Stimulated activated CD4-positive, alpha-beta T cell treated with anti-CD3 and anti-CD28 coated beads, Interleukin-1b, Interleukin-23, amount 100 ng/mL, for 4 hours (primary cell): Measurements from ENCODE around the gene ITGB5.
"Not testable (repeated sequence)": the region's sequence is repeated elsewhere in the genome, so short reads cannot be mapped to it uniquely, and the experiment has no call there.

Source experiments
- DNase-seq, 2 donors: peaks; one replicate each; pipeline ENCODE4 v3.0.0-alpha.2; 2020; ENCODE audit warnings: low read depth in 2 of 2

The ITGB5 gene

GRCh38 chr3:124812291-124813265 lies 74.6 kb downstream of the ITGB5 start:
- no peak for DNase-seq

GRCh38 chr3:124811436-124811835 lies 75.7 kb downstream of the ITGB5 start:
- no peak for DNase-seq

GRCh38 chr3:124810970-124811369 lies 76.2 kb downstream of the ITGB5 start:
- no peak for DNase-seq

DNA sequence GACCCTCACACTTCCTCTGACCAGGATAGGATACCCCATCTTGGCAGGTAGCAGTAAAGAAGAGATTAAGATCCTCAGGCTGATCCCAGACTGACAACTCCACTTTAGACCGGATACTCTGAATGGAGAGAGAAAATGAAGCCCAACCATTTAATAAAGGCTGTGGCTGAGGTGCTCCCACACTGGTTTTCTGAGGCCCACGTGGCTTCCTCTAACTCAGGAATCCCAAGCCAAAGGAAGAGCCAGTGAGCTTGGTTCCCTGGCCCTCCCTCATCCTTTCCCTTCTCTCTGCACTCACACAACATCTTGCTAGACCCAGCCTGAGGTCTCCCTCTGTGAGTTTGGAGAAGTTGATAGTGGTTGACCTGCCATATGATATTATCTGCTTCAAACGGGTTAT lies 78.1 kb downstream of the ITGB5 start:
- DNase-seq: no peak

DNA sequence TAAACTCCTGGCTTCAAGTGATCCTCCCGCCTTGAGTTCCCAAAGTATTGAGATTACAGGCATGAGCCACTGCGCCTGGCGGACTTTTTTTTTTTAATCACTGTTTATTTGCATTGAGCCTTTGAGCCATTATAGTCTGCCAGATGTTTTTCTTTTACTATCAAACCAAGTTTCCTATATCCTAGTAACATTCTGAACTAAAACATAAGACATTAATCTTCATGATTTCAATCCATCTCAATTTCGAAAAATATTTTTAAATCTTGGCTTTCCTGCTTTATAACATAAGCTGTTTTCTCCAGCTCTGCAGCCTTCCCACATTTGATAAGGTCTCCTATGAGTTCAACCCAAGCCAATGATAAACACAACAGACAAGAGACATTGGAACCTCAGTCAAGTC lies 81.5 kb downstream of the ITGB5 start:
- no peak for DNase-seq

DNA sequence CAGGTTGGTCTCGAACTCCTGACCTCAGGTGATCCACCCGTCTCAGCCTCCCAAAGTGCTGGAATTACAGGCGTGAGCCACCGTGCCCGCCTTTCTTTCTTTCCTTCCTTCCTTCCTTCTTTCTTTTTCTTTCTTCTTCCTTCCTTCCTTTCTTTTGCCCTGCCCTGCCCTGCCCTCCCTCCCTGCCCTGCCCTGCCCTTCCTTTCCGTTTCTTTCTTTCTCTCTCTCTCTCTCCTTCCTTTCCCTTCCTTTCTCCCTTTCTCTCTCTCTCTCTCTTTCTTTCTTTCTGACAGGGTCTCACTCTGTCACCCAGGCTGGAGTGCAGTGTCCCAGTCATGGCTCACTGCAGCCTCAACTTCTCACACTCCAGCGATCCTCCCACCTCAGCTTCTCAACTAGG lies 82.3 kb downstream of the ITGB5 start:
- DNase-seq: no peak

GRCh38 chr3:124802702-124803101 lies 84.5 kb downstream of the ITGB5 start:
- DNase-seq: no peak

DNA sequence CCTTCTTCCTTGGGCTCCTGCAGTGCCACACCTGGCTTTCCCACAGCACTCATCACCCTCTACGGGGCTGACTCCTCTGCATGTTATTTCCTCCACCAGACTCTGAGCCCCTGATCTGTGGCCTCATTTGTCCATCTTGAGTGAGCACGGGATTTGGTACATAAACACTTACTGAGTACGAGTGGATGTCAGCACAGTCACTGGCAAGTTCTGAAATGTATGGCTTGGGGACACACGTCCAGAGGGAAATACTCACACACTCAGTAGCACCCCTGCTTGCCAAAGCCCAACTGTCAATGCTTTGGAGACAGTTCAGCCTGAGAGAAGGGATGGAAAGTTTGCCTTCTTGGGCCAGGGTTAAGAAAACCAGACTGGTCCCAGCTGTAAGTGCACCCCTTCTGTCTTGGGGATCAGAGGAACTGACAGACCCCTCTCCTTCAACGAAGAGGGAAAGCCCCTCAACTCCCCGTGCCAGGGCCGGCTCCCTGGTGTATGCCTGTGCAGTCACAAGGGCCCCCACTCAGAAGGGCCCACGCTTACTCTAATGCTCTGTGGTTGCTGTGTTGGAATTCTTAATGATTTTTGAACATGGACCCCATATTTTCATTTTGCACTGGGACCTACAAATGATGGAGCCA lies 85.0 kb downstream of the ITGB5 start:
- no peak for DNase-seq

GRCh38 chr3:124800511-124801258 lies 86.5 kb downstream of the ITGB5 start:
- DNase-seq: no peak

GRCh38 chr3:124800076-124800475 lies 87.1 kb downstream of the ITGB5 start:
- no peak for DNase-seq

- DNase-seq: no peak
Observed at GRCh38 chr3:124799676-124800075, 87.5 kb downstream of the ITGB5 start.

DNA sequence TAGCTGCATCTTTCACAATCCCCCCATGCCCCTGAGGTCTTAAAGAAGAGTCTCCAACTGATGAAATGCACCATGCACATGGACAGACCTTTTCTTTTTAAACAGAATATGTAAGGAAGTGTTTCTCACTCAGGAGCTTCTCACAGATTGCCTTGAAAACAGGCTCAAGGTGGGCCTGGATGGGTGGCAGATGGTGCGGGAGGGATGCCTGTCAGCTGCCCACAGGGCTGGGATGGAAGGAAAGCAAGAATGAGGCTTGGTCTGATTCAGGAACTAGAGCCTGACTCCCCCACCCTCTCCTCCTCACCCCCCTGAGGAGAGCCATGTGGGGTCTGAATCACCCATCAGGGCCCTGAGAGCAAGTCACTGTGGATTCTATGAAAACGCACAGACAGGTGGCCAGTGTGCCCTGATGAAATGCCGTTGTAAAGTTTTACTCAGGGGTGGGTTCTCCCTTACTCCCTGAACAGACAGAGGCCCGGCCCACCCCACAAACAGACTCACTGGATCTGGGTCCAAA lies 89.7 kb downstream of the ITGB5 start:
- no peak for DNase-seq

DNA sequence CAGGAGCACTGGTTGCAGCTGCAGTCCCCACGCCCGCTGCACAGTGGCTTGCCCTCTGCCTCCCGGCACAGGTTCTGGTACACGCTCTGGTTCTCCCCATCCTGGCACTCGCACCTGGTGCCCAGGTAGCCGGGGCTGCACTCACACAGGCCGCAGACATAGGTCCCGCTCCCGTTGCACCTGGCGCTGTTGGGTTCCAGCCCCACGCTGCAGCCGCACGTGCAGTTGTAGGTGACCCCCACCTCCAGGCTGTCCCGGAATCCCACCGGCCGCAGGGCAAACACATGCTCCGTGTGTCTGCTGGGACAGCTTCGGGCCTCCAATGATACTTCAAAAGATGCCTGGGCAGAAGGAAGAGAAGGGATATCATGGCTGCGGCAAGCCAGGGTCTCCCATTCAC lies 90.7 kb downstream of the ITGB5 start:
- DNase-seq: no peak

DNA sequence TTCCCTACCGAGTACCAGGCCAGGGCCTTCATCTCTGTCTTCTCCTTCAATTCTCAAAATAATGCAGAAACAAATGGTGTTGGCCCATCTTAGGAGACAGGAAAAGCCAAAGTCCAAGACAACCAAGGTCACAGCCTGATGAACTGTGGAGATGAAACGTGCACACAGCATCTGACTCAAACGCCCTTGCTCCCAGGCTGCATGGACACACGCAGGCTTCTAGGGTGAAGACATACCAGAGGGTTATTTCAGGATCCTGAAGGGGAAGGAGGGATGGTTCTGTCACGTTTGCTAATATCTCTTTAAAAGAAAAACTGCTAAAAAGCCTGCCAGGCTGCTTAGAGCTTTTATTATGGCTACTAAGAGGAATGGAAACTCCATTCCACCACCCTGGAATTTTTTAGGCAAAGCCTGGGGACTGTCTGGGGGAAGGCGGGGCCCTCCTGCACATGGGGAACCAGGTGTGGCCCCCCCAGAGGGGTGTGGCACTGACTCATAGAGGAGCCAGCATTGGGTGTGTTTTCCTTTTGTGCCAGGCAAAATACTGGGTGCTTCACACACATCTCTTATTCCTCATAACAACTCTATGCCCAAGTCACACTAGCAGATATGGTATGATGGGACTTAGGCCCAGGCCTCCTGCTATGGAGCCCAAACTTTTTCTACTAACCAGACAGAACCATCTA lies 94.0 kb downstream of the ITGB5 start:
- DNase-seq: no peak

- DNase-seq: no peak
Observed at GRCh38 chr3:124792341-124793040, 94.7 kb downstream of the ITGB5 start.

DNA sequence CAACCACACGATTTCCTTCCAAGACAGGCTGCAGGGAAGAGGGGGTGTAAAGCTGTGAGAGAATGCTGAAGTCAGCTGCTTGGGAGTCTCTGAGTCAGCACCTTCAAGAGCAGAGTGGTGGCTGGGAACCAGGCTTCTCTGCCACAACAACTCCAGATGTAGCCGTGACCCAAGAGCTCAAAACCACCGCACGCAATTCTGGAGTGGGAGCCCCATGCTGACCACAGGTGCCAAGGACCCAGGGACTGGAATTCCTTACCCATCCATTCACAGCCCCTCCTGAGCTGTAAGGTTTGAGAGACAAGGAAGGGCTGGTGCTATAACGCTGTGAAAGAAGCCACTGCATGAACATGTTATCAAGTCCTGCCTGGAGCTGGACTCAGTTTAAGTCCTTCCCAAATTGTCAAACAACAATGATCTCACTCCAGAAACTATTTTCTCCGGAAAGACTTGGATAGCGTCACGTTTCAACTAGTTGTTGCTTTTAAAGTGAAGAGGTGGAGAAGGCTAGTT lies 95.5 kb downstream of the ITGB5 start:
- no peak for DNase-seq

GRCh38 chr3:124791142-124791541 lies 96.0 kb downstream of the ITGB5 start:
- DNase-seq: no peak

- not testable (repeated sequence) for DNase-seq
Observed at GRCh38 chr3:124789103-124789502, 98.1 kb downstream of the ITGB5 start.

GRCh38 chr3:124788254-124788745 lies 98.9 kb downstream of the ITGB5 start:
- no peak for DNase-seq

DNA sequence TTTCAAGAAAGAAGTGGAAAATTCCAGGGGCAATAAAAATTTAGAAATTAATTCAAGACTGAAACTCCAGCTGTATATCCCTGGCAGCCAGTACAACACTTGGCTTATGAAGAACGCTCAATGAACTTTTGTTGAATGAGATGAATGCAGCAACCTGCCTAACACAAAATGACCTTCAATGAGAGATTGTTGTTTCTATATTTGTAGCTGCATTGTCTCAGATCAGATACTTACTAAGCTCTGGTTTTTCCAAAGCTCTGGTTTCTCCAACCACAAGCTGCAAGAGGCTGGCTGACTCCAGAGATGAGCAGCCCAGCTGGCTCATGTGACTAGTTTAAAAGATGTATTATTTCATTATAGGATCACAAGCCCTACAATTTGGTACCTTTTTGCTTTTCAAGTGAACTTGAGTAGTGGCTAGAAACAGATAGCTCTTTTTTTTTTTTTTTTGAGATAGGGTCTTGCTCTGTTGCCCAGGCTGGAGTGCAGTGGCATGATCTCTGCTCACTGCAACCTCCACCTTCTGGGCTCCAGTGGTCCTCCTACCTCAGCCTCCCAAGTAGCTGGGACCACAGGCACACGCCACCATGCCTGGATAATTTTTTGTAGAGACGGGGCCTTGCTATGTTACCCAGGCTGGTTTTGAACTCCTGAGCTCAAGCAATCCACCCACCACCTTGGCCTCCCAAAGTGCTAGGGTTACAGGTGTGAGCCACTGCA lies 99.5 kb downstream of the ITGB5 start:
- DNase-seq: no peak
